Neutrophil (primary cell): ENCODE measurements around the gene PLBD1.
A peak's percentile ranks its signal among the peaks of the same experiment; 100 is the strongest.

ENCODE experiments used
- H3K27ac ChIP-seq: fragments of 200-600 bp; sonication (generic); 2 replicates; pipeline ENCODE4 v1.5.1; 2016; ENCODE audit warnings: mild to moderate bottlenecking, moderate library complexity
- H3K27me3 ChIP-seq: fragments of 200-600 bp; sonication (generic); 2 replicates; pipeline ENCODE4 v1.6.0; 2016; ENCODE audit warnings: mild to moderate bottlenecking
- H3K36me3 ChIP-seq: fragments of 200-600 bp; sonication (generic); 2 replicates; pipeline ENCODE4 v1.5.1; 2017
- H3K4me1 ChIP-seq, 2 experiments: fragments of 200-600 bp in 1 of 2; sonication (generic) in 1 of 2; 1 replicate in 1 of 2; 2 replicates in 1 of 2; pipeline versions ENCODE4 v1.5.1 to v1.6.1; 2013 to 2016; ENCODE audit warnings: low read depth in 1 of 2, low read length in 1 of 2, mild to moderate bottlenecking in 1 of 2, moderate library complexity in 1 of 2; ENCODE audit not compliant: control insufficient read depth in 1 of 2, insufficient read depth in 1 of 2
- H3K4me3 ChIP-seq, 2 experiments: fragments of 200-600 bp in 1 of 2; sonication (generic) in 1 of 2; 1 replicate in 1 of 2; 2 replicates in 1 of 2; pipeline ENCODE4 v1.5.1; 2013 to 2016; ENCODE audit warnings: low read depth in 1 of 2, low read length in 1 of 2, mild to moderate bottlenecking in 1 of 2, moderate library complexity in 1 of 2
- H3K9me3 ChIP-seq: fragments of 200-600 bp; sonication (generic); 2 replicates; pipeline ENCODE4 v1.5.1; 2016
- TF ChIP-seq, protein P1 (sequence below): fragments of 200-600 bp; sonication (generic); IDR thresholded peaks from 2 replicates; pipeline ENCODE4 v1.5.1; 2016; ENCODE audit warnings: antibody characterized with exemption

Gene PLBD1

GRCh38 chr12:14564336-14564959, 3.2 kb downstream of the PLBD1 start:
- Histone ChIP-seq H3K9me3 (no peaks in the 10 kb centered on the region), H3K4me3 (peak overlapping the region; percentile 72 to 92), H3K36me3 (no peaks in the 10 kb centered on the region), H3K4me1 (peaks cover 95 to 97% of the 10 kb centered on the region in 2 experiments), H3K27ac (peak overlapping the region; percentile 98), H3K27me3 (no peaks in the 10 kb centered on the region)
- TF ChIP-seq, protein P1, sequence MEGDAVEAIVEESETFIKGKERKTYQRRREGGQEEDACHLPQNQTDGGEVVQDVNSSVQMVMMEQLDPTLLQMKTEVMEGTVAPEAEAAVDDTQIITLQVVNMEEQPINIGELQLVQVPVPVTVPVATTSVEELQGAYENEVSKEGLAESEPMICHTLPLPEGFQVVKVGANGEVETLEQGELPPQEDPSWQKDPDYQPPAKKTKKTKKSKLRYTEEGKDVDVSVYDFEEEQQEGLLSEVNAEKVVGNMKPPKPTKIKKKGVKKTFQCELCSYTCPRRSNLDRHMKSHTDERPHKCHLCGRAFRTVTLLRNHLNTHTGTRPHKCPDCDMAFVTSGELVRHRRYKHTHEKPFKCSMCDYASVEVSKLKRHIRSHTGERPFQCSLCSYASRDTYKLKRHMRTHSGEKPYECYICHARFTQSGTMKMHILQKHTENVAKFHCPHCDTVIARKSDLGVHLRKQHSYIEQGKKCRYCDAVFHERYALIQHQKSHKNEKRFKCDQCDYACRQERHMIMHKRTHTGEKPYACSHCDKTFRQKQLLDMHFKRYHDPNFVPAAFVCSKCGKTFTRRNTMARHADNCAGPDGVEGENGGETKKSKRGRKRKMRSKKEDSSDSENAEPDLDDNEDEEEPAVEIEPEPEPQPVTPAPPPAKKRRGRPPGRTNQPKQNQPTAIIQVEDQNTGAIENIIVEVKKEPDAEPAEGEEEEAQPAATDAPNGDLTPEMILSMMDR = no peak

GRCh38 chr12:14563046-14563445, 4.6 kb downstream of the PLBD1 start:
- no peaks in the 10 kb centered on the region for H3K36me3 ChIP-seq
- no peaks in the 10 kb centered on the region for H3K27me3 ChIP-seq
- H3K4me1 ChIP-seq = peaks cover 95 to 97% of the 10 kb centered on the region in 2 experiments
- no peaks in the 10 kb centered on the region for H3K9me3 ChIP-seq
- H3K27ac ChIP-seq = peak overlapping the region; percentile 98
- H3K4me3 ChIP-seq = peak overlapping the region in 1 of 2 experiments; percentile 72
- TF ChIP-seq, protein P1 = no peak

GRCh38 chr12:14562279-14562678, 5.4 kb downstream of the PLBD1 start:
- Histone ChIP-seq H3K4me1 (peaks cover 98% of the 10 kb centered on the region in 2 experiments), H3K36me3 (no peaks in the 10 kb centered on the region), H3K4me3 (peak overlapping the region; percentile 1 to 19), H3K27ac (peak overlapping the region; percentile 98), H3K9me3 (no peaks in the 10 kb centered on the region), H3K27me3 (no peaks in the 10 kb centered on the region)
- TF ChIP-seq, protein P1 = no peak

DNA sequence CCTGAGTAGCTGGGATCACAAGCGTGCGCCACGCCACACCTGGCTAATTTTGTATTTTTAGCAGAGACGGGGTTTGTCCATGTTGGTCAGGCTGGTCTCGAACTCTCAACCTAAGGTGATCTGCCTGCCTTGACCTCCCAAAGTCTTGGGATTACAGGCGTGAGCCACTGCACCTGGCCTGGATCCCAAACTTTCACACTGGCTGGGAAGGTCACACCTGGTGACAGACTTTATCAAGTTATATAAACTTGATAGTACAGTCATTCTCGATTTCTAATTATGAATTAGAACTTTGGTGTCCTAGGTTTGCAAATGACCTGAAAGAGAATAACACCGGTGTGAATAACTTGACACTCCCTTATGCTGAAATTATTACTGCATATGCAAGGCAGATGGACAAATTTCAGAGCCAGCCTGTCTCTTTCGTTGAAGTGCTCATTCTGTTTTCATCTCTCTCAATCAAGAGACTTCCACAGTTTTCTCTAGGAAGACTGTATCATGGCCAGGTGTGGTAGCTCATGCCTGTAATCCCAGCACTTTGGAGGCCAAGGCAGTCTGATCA, 5.9 kb downstream of the PLBD1 start:
- Histone ChIP-seq H3K27ac (peak overlapping the region; percentile 98), H3K9me3 (no peaks in the 10 kb centered on the region), H3K4me1 (peaks cover 98 to 99% of the 10 kb centered on the region in 2 experiments), H3K36me3 (no peaks in the 10 kb centered on the region), H3K4me3 (peak overlapping the region; percentile 1 to 19), H3K27me3 (no peaks in the 10 kb centered on the region)
- TF ChIP-seq, protein P1 = no peak

DNA sequence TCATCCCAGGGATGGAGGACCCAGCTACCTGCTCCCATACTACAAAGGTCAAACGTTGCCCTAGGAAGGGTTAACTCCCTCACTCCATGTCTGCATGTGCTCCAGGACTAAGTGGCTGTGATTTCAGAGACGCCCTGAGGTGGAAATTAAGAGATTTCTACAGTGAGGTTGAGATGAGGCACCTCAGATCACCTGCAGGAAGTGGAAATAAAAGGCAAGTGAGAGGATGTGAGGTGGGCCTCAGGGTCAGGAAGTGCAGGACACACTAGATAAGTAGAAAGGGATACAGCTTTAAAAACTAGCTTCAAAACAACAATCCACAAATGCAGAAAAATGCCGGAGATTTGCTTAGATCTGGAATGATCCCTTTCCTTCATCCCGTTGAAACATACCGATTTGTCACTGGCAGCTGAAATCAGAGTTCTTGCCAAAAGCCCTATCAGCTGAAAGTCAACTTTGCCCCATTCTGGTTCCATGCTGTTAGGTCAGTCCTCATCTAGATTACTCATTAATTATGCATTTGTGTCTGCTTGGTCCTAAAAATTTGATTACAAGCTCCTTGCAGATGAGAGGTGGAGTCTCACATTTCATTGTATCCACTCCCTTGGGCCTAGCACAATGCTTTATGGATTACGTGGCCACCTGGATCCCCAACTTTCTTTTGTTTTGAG, 6.6 kb downstream of the PLBD1 start:
- H3K9me3 ChIP-seq = no peaks in the 10 kb centered on the region
- peak overlapping the region; percentile 98 for H3K27ac ChIP-seq
- peak overlapping the region; percentile 1 to 22 for H3K4me3 ChIP-seq
- TF ChIP-seq, protein P1 = no peak
- peaks cover 100% of the 10 kb centered on the region in 2 experiments for H3K4me1 ChIP-seq
- no peaks in the 10 kb centered on the region for H3K36me3 ChIP-seq
- no peaks in the 10 kb centered on the region for H3K27me3 ChIP-seq
